SW 1271 (cell line): Measurements from ENCODE around the gene OSBPL2.

Experiments used
- DNase-seq, 2 experiments: peaks; one replicate each; lab custom pipeline; 2025; lab: John Stamatoyannopoulos, UW

OSBPL2 gene

GRCh38 chr20:62237801-62238568 lies at the start of gene OSBPL2:
Gene OSBPL2, plus strand, starts transcription at chr20:62238521. Its CDS starts 17,664 bp downstream, at chr20:62256185.
- DNase-seq, result peak; percentile 95 to 98

DNA sequence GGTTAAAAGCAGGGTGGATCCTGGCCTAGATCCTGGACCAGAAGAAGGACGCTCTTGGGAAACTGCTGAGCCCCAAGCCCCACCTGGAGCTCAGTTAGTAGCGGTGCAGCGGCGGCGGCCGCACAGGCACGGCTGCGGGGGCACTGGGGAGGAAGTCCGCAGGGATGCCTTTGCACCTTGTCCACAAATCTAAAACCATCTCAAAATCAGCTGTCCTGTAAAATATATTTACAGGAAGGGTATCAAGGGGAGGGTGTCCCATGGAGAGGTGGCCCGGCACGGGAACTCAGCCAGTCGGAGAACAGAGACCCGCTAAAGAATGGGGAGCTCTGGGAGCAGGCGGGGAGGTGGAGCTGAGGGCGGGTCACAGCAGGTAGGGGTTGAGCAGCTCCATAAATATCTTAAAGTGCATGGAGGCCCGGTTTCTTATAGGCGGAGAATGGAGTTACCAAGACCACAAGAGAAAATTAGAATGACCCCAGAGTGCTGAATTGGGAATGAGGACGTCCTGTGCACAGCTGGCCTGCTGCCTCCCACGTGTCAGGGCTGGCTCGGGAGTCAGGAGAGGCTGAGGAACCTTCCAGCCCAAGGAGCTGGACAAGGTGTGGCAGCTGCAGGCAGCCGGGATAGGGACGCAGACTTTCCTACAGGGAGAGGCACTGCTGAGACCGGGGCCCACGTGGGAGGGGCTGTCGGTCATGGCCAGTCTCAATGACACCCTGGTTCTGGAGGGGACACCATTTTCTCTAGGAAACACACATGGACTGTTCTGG lies 47.5 kb upstream of the OSBPL2 start:
- DNase-seq, result no peak

GRCh38 chr20:62191781-62192559 lies 46.4 kb upstream of the OSBPL2 start:
- DNase-seq, result no peak

DNA sequence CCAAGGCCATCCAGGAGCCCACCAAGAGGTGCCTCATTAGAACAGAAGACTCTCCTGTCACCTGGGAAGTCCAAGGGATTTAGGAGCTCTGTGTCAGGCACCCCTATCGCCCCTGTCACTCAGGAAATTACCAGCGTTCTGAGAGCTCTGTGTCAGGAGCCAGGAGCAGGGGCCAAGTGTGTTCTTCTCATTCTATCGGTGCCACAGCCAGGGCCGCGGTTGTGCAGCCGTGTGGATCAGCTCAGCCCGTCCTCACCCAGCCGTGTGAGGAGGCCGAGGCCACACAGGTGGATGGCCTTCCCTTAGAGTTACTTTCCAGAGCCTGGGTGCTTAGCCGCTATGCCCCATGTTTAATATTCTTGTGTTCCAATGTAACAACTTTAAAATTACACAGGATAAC lies 45.7 kb upstream of the OSBPL2 start:
- DNase-seq, result no peak

- DNase-seq, result no peak
Observed at GRCh38 chr20:62193079-62194025, 45.0 kb upstream of the OSBPL2 start.

GRCh38 chr20:62195075-62195405 lies 43.3 kb upstream of the OSBPL2 start:
- DNase-seq, result no peak

DNA sequence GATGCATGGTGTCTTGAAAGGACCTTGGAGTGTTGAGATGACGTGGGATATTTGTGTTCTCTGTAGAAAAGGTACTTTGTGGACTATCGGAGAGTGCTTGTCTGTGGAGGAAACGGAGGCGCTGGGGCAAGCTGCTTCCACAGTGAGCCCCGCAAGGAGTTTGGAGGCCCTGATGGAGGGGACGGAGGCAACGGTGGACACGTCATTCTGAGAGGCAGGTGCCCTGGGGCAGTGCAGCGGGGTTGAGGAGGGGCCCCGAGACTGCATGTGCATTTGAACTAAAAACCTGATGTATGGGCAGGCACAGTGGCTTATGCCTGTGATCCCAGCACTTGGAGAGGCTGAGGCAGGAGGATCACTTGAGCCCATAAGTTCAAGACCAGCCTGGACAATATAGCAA lies 42.6 kb upstream of the OSBPL2 start:
- no peak for DNase-seq

DNA sequence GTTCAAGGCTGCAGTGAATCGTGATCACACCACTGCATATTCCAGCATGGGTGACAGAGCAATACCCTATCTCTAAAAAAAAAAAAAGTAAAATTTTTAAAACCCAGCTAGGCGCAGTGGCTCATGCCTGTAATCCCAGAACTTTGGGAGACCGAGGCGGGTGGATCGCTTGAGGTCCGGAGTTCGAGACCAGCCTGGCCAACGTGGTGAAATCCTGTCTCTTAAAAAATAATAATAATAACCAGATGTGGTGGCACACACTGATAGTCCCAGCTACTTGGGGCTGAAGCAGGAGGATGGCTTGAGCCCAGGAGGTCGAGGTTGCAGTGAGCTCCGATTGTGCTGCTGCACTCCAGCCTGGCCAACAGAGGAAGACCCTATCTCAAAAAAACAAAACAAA lies 42.0 kb upstream of the OSBPL2 start:
- no peak for DNase-seq

- no peak for DNase-seq
Observed at GRCh38 chr20:62197311-62197710, 41.0 kb upstream of the OSBPL2 start.

DNA sequence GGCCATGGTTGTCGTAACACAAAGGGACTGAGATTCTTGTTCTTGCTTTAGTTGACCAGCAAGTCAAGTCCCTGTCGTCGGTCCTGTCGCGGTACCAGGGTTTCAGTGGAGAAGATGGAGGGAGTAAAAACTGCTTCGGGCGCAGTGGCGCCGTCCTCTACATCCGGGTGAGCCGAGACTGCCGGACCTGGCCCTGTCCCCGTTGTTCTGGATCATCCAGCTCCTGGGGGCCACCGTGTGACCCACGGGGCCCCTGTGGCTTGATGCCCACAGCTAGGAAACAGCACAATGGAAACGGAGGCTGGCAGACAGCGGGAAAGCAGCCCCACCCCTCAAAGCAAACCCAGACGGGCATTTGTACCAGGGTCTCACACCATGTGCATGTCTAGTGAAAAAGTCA lies 40.5 kb upstream of the OSBPL2 start:
- DNase-seq, result no peak

DNA sequence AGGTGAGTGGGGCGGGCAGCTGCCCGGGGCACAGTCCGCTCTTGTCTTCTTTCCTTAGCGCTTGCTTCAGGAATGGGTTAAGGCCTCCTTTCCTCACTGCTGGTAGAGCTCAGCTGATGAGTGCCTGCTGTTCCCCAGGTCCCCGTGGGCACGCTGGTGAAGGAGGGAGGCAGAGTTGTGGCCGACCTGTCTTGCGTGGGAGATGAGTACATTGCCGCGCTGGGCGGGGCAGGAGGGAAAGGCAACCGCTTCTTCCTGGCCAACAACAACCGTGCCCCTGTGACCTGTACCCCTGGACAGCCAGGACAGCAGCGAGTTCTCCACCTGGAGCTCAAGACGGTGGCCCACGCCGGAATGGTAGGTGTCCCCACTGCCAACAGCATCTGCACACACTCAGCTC lies 39.8 kb upstream of the OSBPL2 start:
- DNase-seq, result no peak

GRCh38 chr20:62198931-62199330 lies 39.4 kb upstream of the OSBPL2 start:
- DNase-seq, result no peak

GRCh38 chr20:62200491-62201172 lies 37.7 kb upstream of the OSBPL2 start:
- no peak for DNase-seq

GRCh38 chr20:62201173-62202082 lies 36.9 kb upstream of the OSBPL2 start:
- DNase-seq, result no peak

DNA sequence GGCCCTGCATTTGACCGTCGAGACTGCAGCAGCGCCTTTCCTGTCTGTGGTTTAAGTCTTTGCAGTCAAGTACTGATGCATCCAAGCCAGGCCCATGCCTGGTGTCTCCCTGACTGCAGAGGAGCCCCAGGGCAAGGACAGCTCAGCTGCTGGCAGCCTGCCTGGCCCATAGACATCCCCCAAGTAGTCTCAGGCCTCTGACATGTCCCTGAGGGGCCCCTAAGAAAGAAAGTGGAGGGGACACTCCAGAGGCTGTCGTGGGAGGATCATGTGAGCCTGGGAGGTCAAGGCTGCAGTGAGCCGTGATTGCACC lies 36.3 kb upstream of the OSBPL2 start:
- no peak for DNase-seq

GRCh38 chr20:62202676-62203377 lies 35.5 kb upstream of the OSBPL2 start:
- no peak for DNase-seq

DNA sequence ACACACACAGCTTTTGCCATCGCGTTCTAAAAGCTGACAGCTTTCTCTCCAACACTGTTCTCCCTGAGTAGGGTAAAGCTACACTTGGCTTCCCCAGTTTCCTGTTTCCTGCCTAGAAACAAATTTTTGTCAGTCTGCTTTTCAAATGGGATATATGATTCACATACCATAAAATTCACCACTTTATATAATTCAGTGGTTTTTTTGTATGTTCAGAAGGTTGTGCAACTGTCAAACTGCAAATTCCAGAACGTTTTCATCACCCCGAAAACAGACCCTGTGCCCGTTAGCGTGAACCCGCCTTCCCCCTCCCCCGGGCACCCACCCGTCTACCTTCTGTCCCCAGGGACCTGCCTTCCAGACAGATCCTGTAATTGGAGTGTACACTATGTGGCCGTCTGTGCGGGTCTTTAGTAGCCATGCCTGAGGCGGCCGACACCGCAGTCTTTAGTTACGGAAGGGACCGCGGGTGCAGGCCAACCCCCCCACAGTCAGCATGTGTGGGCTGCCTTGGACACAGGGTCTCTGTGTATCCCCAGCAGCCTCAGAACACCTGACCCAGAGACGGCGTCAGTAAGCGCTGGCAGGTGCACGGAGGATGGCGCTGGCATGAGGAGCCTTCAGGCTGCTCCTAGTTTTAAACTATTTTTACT lies 34.8 kb upstream of the OSBPL2 start:
- DNase-seq, result no peak

DNA sequence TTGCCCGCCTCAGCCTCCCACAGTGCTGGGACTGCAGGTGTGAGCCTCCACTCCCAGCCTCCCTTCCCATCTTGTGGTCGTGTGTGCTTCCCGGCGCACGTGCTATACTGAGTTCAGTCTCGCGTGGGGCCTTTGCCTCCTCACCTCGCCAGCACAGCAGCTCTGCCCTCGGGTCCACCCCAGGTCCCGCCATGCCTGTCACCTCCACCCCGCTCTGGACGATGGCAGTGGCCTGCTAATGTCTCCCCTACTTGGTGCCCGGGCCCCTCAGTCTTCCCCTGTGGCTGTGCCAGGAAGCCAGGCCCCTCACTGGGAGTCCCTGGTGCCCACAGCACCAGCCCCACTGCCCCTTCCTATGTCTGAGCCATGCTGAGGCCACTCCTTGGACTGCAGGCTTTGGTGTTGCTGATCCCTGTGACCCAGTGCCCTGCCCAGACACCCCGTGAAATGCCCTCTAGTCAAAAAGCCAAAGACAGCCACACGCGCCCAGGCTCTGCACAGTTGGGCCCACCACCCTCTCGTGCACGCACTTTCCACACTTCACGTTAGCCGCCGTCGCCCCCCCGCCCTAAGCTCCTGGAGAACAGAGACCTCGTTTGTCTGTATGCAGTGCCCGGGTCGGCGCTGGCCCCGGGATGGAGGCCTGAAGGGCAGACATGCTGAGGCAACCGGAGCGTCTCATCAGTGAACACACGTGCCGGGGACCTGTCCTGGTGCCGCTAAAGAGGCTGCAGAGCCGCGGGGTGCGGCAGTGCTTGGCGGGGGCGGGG lies 32.5 kb upstream of the OSBPL2 start:
- DNase-seq, result no peak
